H1 (cell line): ENCODE data around the gene MCF2L2.

Source experiments
- EP300 ChIP-seq, 2 experiments: IDR thresholded peaks; 1 replicate in 1 of 2; 2 replicates in 1 of 2; pipeline ENCODE4 v1.6.1; 2011 to 2012; ENCODE audit warnings: low read depth in 2 of 2, low read length in 2 of 2, mild to moderate bottlenecking in 2 of 2, borderline replicate concordance in 1 of 2, inconsistent platforms in 1 of 2, moderate library complexity in 1 of 2
- EZH2 ChIP-seq: fragments of 200-600 bp; sonication (generic); IDR thresholded peaks from 2 replicates; pipeline ENCODE4 v1.7.1; 2012; ENCODE audit warnings: low read depth, mild to moderate bottlenecking, moderate library complexity, low read length, inconsistent platforms; ENCODE audit not compliant: severe bottlenecking
- KDM5A ChIP-seq: fragments of 200-600 bp; IDR thresholded peaks from 2 replicates; pipeline ENCODE4 v1.7.1; 2012; ENCODE audit warnings: mild to moderate bottlenecking, low read length, inconsistent platforms, mixed read lengths
- NRF1 ChIP-seq: IDR thresholded peaks from 2 replicates; pipeline ENCODE4 v1.6.1; 2011; ENCODE audit warnings: mild to moderate bottlenecking, low read depth, low read length, improper control_type of control experiment
- POLR2AphosphoS5 ChIP-seq: IDR thresholded peaks from 2 replicates; pipeline ENCODE4 v1.6.1; 2011; ENCODE audit warnings: low read depth, low read length
- RBBP5 ChIP-seq: IDR thresholded peaks from 2 replicates; pipeline ENCODE4 v1.7.1; 2012; ENCODE audit warnings: low read depth, mild to moderate bottlenecking, inconsistent platforms, low read length, moderate library complexity, borderline replicate concordance
- SIRT6 ChIP-seq: IDR thresholded peaks from one replicate; pipeline ENCODE4 v1.7.1; 2012; ENCODE audit warnings: low read length, inconsistent platforms
- SP1 ChIP-seq: IDR thresholded peaks from 2 replicates; pipeline ENCODE4 v1.6.1; 2011; ENCODE audit warnings: low read depth, low read length
- SUZ12 ChIP-seq: fragments of 200-600 bp; sonication (generic); IDR thresholded peaks from 2 replicates; pipeline ENCODE4 v1.6.1; 2012; ENCODE audit warnings: mild to moderate bottlenecking, inconsistent platforms, low read length, moderate library complexity, mixed read lengths
- TAF1 ChIP-seq: IDR thresholded peaks from 2 replicates; pipeline ENCODE4 v1.6.1; 2011; ENCODE audit warnings: mild to moderate bottlenecking, low read depth, low read length
- YY1 ChIP-seq: IDR thresholded peaks from 2 replicates; pipeline ENCODE4 v1.6.1; 2011; ENCODE audit warnings: low read depth, mild to moderate bottlenecking, low read length
- TF ChIP-seq, protein P1 (sequence below), 3 experiments: IDR thresholded peaks; 1 replicate in 2 of 3; 2 replicates in 1 of 3; pipeline versions ENCODE4 v1.5.1 to v1.6.1; 2011; ENCODE audit warnings: low read length in 3 of 3, mild to moderate bottlenecking in 3 of 3, inconsistent platforms in 2 of 3, low read depth in 1 of 3, moderate library complexity in 1 of 3; ENCODE audit not compliant: insufficient read depth in 1 of 3; ENCODE audit errors: control extremely low read depth in 1 of 3
- TF ChIP-seq, protein P2 (sequence below): fragments of 300-600 bp; sonication (generic); IDR thresholded peaks from 2 replicates; pipeline ENCODE4 v1.7.1; 2012; ENCODE audit warnings: low read length, moderate library complexity, mild to moderate bottlenecking, inconsistent platforms; ENCODE audit not compliant: insufficient replicate concordance

GRCh38 chr3:183375337-183375736 is 53.1 kb downstream of the MCF2L2 start:
- TF ChIP-seq, protein P1, sequence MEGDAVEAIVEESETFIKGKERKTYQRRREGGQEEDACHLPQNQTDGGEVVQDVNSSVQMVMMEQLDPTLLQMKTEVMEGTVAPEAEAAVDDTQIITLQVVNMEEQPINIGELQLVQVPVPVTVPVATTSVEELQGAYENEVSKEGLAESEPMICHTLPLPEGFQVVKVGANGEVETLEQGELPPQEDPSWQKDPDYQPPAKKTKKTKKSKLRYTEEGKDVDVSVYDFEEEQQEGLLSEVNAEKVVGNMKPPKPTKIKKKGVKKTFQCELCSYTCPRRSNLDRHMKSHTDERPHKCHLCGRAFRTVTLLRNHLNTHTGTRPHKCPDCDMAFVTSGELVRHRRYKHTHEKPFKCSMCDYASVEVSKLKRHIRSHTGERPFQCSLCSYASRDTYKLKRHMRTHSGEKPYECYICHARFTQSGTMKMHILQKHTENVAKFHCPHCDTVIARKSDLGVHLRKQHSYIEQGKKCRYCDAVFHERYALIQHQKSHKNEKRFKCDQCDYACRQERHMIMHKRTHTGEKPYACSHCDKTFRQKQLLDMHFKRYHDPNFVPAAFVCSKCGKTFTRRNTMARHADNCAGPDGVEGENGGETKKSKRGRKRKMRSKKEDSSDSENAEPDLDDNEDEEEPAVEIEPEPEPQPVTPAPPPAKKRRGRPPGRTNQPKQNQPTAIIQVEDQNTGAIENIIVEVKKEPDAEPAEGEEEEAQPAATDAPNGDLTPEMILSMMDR (IDR thresholded peaks at IDR 0.05; ENCODE audit: control extremely low read depth in 1 of 3, insufficient read depth in 1 of 3, low read depth in 1 of 3, low read length in 3 of 3): no peak
- TF ChIP-seq YY1: no peak
- TF ChIP-seq KDM5A: no peak
- no peak for TF ChIP-seq EP300 (IDR thresholded peaks at IDR 0.05; ENCODE audit: borderline replicate concordance in 1 of 2, low read depth in 2 of 2, low read length in 2 of 2)
- TF ChIP-seq EZH2: no peak
- no peak for TF ChIP-seq SP1
- TF ChIP-seq POLR2AphosphoS5: no peak
- TF ChIP-seq, protein P2, sequence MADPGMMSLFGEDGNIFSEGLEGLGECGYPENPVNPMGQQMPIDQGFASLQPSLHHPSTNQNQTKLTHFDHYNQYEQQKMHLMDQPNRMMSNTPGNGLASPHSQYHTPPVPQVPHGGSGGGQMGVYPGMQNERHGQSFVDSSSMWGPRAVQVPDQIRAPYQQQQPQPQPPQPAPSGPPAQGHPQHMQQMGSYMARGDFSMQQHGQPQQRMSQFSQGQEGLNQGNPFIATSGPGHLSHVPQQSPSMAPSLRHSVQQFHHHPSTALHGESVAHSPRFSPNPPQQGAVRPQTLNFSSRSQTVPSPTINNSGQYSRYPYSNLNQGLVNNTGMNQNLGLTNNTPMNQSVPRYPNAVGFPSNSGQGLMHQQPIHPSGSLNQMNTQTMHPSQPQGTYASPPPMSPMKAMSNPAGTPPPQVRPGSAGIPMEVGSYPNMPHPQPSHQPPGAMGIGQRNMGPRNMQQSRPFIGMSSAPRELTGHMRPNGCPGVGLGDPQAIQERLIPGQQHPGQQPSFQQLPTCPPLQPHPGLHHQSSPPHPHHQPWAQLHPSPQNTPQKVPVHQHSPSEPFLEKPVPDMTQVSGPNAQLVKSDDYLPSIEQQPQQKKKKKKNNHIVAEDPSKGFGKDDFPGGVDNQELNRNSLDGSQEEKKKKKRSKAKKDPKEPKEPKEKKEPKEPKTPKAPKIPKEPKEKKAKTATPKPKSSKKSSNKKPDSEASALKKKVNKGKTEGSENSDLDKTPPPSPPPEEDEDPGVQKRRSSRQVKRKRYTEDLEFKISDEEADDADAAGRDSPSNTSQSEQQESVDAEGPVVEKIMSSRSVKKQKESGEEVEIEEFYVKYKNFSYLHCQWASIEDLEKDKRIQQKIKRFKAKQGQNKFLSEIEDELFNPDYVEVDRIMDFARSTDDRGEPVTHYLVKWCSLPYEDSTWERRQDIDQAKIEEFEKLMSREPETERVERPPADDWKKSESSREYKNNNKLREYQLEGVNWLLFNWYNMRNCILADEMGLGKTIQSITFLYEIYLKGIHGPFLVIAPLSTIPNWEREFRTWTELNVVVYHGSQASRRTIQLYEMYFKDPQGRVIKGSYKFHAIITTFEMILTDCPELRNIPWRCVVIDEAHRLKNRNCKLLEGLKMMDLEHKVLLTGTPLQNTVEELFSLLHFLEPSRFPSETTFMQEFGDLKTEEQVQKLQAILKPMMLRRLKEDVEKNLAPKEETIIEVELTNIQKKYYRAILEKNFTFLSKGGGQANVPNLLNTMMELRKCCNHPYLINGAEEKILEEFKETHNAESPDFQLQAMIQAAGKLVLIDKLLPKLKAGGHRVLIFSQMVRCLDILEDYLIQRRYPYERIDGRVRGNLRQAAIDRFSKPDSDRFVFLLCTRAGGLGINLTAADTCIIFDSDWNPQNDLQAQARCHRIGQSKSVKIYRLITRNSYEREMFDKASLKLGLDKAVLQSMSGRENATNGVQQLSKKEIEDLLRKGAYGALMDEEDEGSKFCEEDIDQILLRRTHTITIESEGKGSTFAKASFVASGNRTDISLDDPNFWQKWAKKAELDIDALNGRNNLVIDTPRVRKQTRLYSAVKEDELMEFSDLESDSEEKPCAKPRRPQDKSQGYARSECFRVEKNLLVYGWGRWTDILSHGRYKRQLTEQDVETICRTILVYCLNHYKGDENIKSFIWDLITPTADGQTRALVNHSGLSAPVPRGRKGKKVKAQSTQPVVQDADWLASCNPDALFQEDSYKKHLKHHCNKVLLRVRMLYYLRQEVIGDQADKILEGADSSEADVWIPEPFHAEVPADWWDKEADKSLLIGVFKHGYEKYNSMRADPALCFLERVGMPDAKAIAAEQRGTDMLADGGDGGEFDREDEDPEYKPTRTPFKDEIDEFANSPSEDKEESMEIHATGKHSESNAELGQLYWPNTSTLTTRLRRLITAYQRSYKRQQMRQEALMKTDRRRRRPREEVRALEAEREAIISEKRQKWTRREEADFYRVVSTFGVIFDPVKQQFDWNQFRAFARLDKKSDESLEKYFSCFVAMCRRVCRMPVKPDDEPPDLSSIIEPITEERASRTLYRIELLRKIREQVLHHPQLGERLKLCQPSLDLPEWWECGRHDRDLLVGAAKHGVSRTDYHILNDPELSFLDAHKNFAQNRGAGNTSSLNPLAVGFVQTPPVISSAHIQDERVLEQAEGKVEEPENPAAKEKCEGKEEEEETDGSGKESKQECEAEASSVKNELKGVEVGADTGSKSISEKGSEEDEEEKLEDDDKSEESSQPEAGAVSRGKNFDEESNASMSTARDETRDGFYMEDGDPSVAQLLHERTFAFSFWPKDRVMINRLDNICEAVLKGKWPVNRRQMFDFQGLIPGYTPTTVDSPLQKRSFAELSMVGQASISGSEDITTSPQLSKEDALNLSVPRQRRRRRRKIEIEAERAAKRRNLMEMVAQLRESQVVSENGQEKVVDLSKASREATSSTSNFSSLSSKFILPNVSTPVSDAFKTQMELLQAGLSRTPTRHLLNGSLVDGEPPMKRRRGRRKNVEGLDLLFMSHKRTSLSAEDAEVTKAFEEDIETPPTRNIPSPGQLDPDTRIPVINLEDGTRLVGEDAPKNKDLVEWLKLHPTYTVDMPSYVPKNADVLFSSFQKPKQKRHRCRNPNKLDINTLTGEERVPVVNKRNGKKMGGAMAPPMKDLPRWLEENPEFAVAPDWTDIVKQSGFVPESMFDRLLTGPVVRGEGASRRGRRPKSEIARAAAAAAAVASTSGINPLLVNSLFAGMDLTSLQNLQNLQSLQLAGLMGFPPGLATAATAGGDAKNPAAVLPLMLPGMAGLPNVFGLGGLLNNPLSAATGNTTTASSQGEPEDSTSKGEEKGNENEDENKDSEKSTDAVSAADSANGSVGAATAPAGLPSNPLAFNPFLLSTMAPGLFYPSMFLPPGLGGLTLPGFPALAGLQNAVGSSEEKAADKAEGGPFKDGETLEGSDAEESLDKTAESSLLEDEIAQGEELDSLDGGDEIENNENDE: no peak
- no peak for TF ChIP-seq TAF1
- TF ChIP-seq NRF1: no peak
- no peak for TF ChIP-seq RBBP5
- no peak for TF ChIP-seq SIRT6
- TF ChIP-seq SUZ12: no peak
